K562 (cell line): ENCODE data around the gene SETMAR. TPM values are rescaled to one million over a fixed set of nuclear protein-coding genes. Genes with fewer than 3 reads are reported as not detected.
A peak's percentile ranks its signal among the peaks of the same experiment; 100 is the strongest.

Source experiments
- ATAC-seq: fragments of 200-7000 bp; cut with Tn5 transposase; 3 replicates; pipeline ENCODE4 v1.9.1; 2020; ENCODE audit warnings: moderate library complexity
- BruUV-seq: library from RNA; stranded (reverse); fragments of 400-500 nt; replicated peaks from 2 replicates; lab custom pipeline; 2021; lab: Mats Ljungman, UMichigan
- CTCF ChIA-PET: fragments of 300-600 bp; formaldehyde crosslinking; extraction: SDS; loops from one replicate; lab custom pipeline; 2021; ENCODE audit warnings: low intra/inter-chr PET ratio; lab: Yijun Ruan, JAX
- POLR2A ChIA-PET: fragments of 300-600, 350-650 bp; sonication (Branson Sonifier 250); formaldehyde crosslinking; extraction: SDS; loops from one replicate; lab custom pipeline; 2021; ENCODE audit warnings: antibody characterized with exemption, inconsistent platforms; lab: Yijun Ruan, JAX
- DNase-seq, 4 experiments: peaks; one replicate each; pipeline versions ENCODE4 v3.0.0 to v3.0.0-alpha.2; 2011 to 2018; ENCODE audit warnings: low spot score in 3 of 4, mixed read lengths in 3 of 4; ENCODE audit errors: extremely low read depth in 1 of 4
- FAIRE-seq: peaks from 2 replicates; lab custom pipeline; 2011; peaks lifted over from hg19 to GRCh38; lab: Jason Lieb, UNC
- H2AFZ ChIP-seq: 2 replicates; pipeline ENCODE4 v1.6.0; 2011; ENCODE audit warnings: low read depth, low read length, control low read depth, inconsistent platforms
- H3K27ac ChIP-seq: fragments of 200-600 bp; 3 replicates; pipeline ENCODE4 v1.8.0; 2011; ENCODE audit warnings: low read depth, mild to moderate bottlenecking, control low read depth, inconsistent platforms, low read length, moderate library complexity, mixed read lengths; ENCODE audit errors: extremely low read depth
- H3K27me3 ChIP-seq, 2 experiments: fragments of 300-600 bp in 1 of 2; 2 replicates in 1 of 2; 3 replicates in 1 of 2; pipeline versions ENCODE4 v1.6.0 to v1.8.0; 2011; ENCODE audit warnings: inconsistent platforms in 2 of 2, low read length in 2 of 2, mild to moderate bottlenecking in 1 of 2, mixed read lengths in 1 of 2, moderate library complexity in 1 of 2; ENCODE audit not compliant: control insufficient read depth in 2 of 2, insufficient read depth in 2 of 2
- H3K36me3 ChIP-seq: fragments of 300-600 bp; 3 replicates; pipeline ENCODE4 v1.8.0; 2011; ENCODE audit warnings: mild to moderate bottlenecking, low read length, inconsistent platforms; ENCODE audit not compliant: control insufficient read depth, insufficient read depth
- H3K4me1 ChIP-seq, 2 experiments: fragments of 200-600 bp in 1 of 2; replicated peaks in 1 of 2; 2 replicates in 1 of 2; 3 replicates in 1 of 2; pipeline versions ENCODE4 v1.5.1 to v1.8.0; 2011; ENCODE audit warnings: inconsistent platforms in 2 of 2, low read length in 2 of 2, mild to moderate bottlenecking in 1 of 2, mixed read lengths in 1 of 2, moderate library complexity in 1 of 2; ENCODE audit not compliant: control insufficient read depth in 2 of 2, insufficient read depth in 2 of 2
- H3K4me2 ChIP-seq: 2 replicates; pipeline ENCODE4 v1.6.1; 2011; ENCODE audit warnings: low read length, control low read depth, inconsistent platforms, mixed read lengths; ENCODE audit not compliant: insufficient read depth
- H3K4me3 ChIP-seq: fragments of 200-600 bp; sonication (generic), shearing (Covaris generic); 2 replicates; pipeline ENCODE4 v1.5.1; 2016; ENCODE audit warnings: control low read depth, inconsistent platforms
- H3K79me2 ChIP-seq: fragments of 200-600 bp; 3 replicates; pipeline ENCODE4 v1.8.0; 2011; ENCODE audit warnings: low read length, inconsistent platforms; ENCODE audit not compliant: control insufficient read depth, insufficient read depth
- H3K9ac ChIP-seq, 2 experiments: 2 replicates each; pipeline versions ENCODE4 v1.6.0 to v1.6.1; 2011; ENCODE audit warnings: low read depth in 2 of 2, low read length in 2 of 2, control low read depth in 1 of 2, inconsistent platforms in 1 of 2, mild to moderate bottlenecking in 1 of 2, mixed read lengths in 1 of 2; ENCODE audit not compliant: insufficient read depth in 1 of 2
- H3K9me1 ChIP-seq: one replicate; pipeline ENCODE4 v1.6.0; 2011; ENCODE audit warnings: inconsistent platforms, mild to moderate bottlenecking, low read length, moderate library complexity; ENCODE audit not compliant: control insufficient read depth, insufficient read depth
- H3K9me3 ChIP-seq: replicated peaks from 2 replicates; pipeline ENCODE4 v1.5.1; 2011; ENCODE audit warnings: low read depth, low read length, inconsistent platforms; ENCODE audit not compliant: control insufficient read depth, insufficient read depth
- H4K20me1 ChIP-seq: replicated peaks from 2 replicates; pipeline ENCODE4 v1.6.1; 2011; ENCODE audit warnings: low read length, inconsistent platforms, mixed read lengths; ENCODE audit not compliant: control insufficient read depth, insufficient read depth
- ESRRB ChIP-seq: fragments of 250-450 bp; sonication (Bioruptor Pico); IDR thresholded peaks from 2 replicates; pipeline ENCODE4 v1.5.0; 2020; ENCODE audit warnings: mild to moderate bottlenecking, moderate library complexity, borderline replicate concordance
- HLTF ChIP-seq: fragments of 450-650 bp; IDR thresholded peaks from 2 replicates; pipeline ENCODE4 v1.6.1; 2016
- MAFF ChIP-seq: IDR thresholded peaks from 2 replicates; pipeline ENCODE4 v1.6.1; 2012; ENCODE audit warnings: low read length, improper control_type of control experiment
- MTF1 ChIP-seq: fragments of 250-450 bp; sonication (Bioruptor Pico); IDR thresholded peaks from 2 replicates; pipeline ENCODE4 v1.9.0; 2021; ENCODE audit warnings: moderate library complexity, mild to moderate bottlenecking, inconsistent platforms, borderline replicate concordance
- NFIX ChIP-seq: fragments of 250-450 bp; sonication (Bioruptor Pico); IDR thresholded peaks from 2 replicates; pipeline ENCODE4 v1.4.0; 2020; ENCODE audit warnings: low read depth, mild to moderate bottlenecking, moderate library complexity
- PHTF2 ChIP-seq: fragments of 250-450 bp; sonication (Bioruptor Pico); IDR thresholded peaks from 2 replicates; pipeline ENCODE4 v1.5.0; 2021; ENCODE audit warnings: mild to moderate bottlenecking
- SRSF7 ChIP-seq: fragments of 200-400 bp; formaldehyde crosslinking; optimal IDR thresholded peaks from 2 replicates; pipeline ENCODE3; 2017; ENCODE audit warnings: mild to moderate bottlenecking, low read depth, low read length
- SUPT5H ChIP-seq: fragments of 450-650 bp; IDR thresholded peaks from 2 replicates; pipeline ENCODE4 v1.6.1; 2016
- TAF7 ChIP-seq: fragments of 450-650 bp; IDR thresholded peaks from 2 replicates; pipeline ENCODE4 v1.6.1; 2016; ENCODE audit warnings: missing genetic modification characterization, missing compliant biosample characterization
- ZNF184 ChIP-seq: sonication (generic); formaldehyde crosslinking; IDR thresholded peaks from 2 replicates; pipeline ENCODE4 v1.5.0; 2020; ENCODE audit warnings: missing genetic modification reagents
- ZNF24 ChIP-seq: fragments of 450-650 bp; IDR thresholded peaks from 2 replicates; pipeline ENCODE4 v1.6.1; 2016
- ZNF274 ChIP-seq: IDR thresholded peaks from 2 replicates; pipeline ENCODE4 v1.6.1; 2011; ENCODE audit warnings: low read depth, mild to moderate bottlenecking, low read length, moderate library complexity, borderline replicate concordance
- ZNF277 ChIP-seq: fragments of 250-450 bp; sonication (Bioruptor Pico); IDR thresholded peaks from 2 replicates; pipeline ENCODE4 v1.8.0; 2022; ENCODE audit warnings: inconsistent platforms, mild to moderate bottlenecking, moderate library complexity, borderline replicate concordance
- ZNF408 ChIP-seq: fragments of 250-450 bp; sonication (Bioruptor Pico); IDR thresholded peaks from 2 replicates; pipeline ENCODE4 v1.4.0; 2020; ENCODE audit warnings: low read depth, mild to moderate bottlenecking, moderate library complexity
- ZNF449 ChIP-seq: fragments of 250-450 bp; sonication (Bioruptor Pico); IDR thresholded peaks from 2 replicates; pipeline ENCODE4 v1.8.0; 2022; ENCODE audit warnings: moderate library complexity, mild to moderate bottlenecking, inconsistent platforms
- ZNF707 ChIP-seq: fragments of 250-450 bp; sonication (Bioruptor Pico); conservative IDR thresholded peaks from 2 replicates; pipeline ENCODE4 v1.8.0; 2022; ENCODE audit warnings: inconsistent platforms, mild to moderate bottlenecking, moderate library complexity
- ZNF778 ChIP-seq: fragments of 450-650 bp; formaldehyde crosslinking; IDR thresholded peaks from 2 replicates; pipeline ENCODE4 v1.4.0; 2020; ENCODE audit warnings: mild to moderate bottlenecking, moderate library complexity
- ZNF79 ChIP-seq: fragments of 250-450 bp; sonication (Bioruptor Pico); IDR thresholded peaks from 2 replicates; pipeline ENCODE4 v1.4.0; 2020; ENCODE audit warnings: low read depth, mild to moderate bottlenecking, moderate library complexity
- WGBS: fragments of 100-300 bp; shearing (Covaris generic); methylation state at CpG from one replicate; pipeline ENCODE4 v1.1.6; 2016; ENCODE audit warnings: low coverage, mixed read lengths; ENCODE audit not compliant: insufficient coverage; ENCODE audit errors: missing lambda C conversion rate; 5-methylcytosine and 5-hydroxymethylcytosine counted together
- in situ Hi-C: fragments of 300-500 bp; cut with MboI; formaldehyde crosslinking; loops from 4 replicates; pipeline ENCODE4 v1.15.0; 2018; ENCODE audit warnings: inconsistent platforms, mixed read lengths
- intact Hi-C: fragments of 100-400 bp; cut with micrococcal nuclease; formaldehyde crosslinking; loops from 2 replicates; pipeline ENCODE4 v1.14.2; 2022
- polyA plus RNA-seq, 8 experiments: library from polyadenylated mRNA; depleted of rRNA in 4 of 8; stranded (reverse) in 5 of 8; unstranded in 3 of 8; fragments of >200 nt; fragmentation: Nextera tagmentation in 2 of 8; fragmentation: Illumina TruSeq in 1 of 8; extraction: Ambion mirVana in 2 of 8; extraction: Trizol in 1 of 8; gene quantifications; 2 replicates each; pipeline versions ENCODE4 v1.2.1 to v1.2.3, GENCODE V29; 2011 to 2014; ENCODE audit warnings: inconsistent platforms in 1 of 8, missing spikeins in 1 of 8
- total RNA-seq, 7 experiments: library from RNA; depleted of rRNA in 6 of 7; stranded (reverse); fragments of >200 nt in 6 of 7; fragmentation: Illumina TruSeq in 2 of 7; extraction: Trizol in 2 of 7; gene quantifications; 2 replicates each; pipeline versions ENCODE4 v1.2.1 to v1.2.3, GENCODE V29; 2011 to 2021; ENCODE audit warnings: low replicate concordance in 1 of 7
- TF ChIP-seq, protein P1 (sequence below): fragments of 250-450 bp; sonication (Bioruptor Pico); IDR thresholded peaks from 2 replicates; pipeline ENCODE4 v1.5.0; 2022; ENCODE audit warnings: mild to moderate bottlenecking

Gene SETMAR
- total and polyA plus RNA-seq, 9 of the 15 experiments (the other 6 are each of a cell fraction or from before 2014, with no cell fraction given): 5.5 to 25.1 (median 18.2) TPM

GRCh38 chr3:4306091-4306490 is 2.9 kb downstream of the SETMAR start:
- no TSS peak for BruUV-seq

More at GRCh38 chr3:4306091-4306490, 2.9 kb downstream of the SETMAR start:
- no peak for TF ChIP-seq TAF7 (tag)
- 0 out of 2 replicates have a peak, but pooled peaks have one; percentile 34 for TF ChIP-seq PHTF2 (CRISPR knock-in tag)
- TF ChIP-seq, protein P1, sequence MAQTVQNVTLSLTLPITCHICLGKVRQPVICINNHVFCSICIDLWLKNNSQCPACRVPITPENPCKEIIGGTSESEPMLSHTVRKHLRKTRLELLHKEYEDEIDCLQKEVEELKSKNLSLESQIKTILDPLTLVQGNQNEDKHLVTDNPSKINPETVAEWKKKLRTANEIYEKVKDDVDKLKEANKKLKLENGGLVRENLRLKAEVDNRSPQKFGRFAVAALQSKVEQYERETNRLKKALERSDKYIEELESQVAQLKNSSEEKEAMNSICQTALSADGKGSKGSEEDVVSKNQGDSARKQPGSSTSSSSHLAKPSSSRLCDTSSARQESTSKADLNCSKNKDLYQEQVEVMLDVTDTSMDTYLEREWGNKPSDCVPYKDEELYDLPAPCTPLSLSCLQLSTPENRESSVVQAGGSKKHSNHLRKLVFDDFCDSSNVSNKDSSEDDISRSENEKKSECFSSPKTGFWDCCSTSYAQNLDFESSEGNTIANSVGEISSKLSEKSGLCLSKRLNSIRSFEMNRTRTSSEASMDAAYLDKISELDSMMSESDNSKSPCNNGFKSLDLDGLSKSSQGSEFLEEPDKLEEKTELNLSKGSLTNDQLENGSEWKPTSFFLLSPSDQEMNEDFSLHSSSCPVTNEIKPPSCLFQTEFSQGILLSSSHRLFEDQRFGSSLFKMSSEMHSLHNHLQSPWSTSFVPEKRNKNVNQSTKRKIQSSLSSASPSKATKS (CRISPR knock-in tag): 0 out of 2 replicates have a peak, but pooled peaks have one; percentile 70
- no peak for TF ChIP-seq SRSF7
- TF ChIP-seq ZNF24: no peak
- peak; percentile 47; the same call in 1 of the 2 replicates for TF ChIP-seq MTF1 (CRISPR knock-in tag)
- no peak for TF ChIP-seq ESRRB (CRISPR knock-in tag)
- 0 out of 2 replicates have a peak, but pooled peaks have one; percentile 66 for TF ChIP-seq ZNF408 (CRISPR knock-in tag)
- no peak for TF ChIP-seq ZNF274
- TF ChIP-seq NFIX (CRISPR knock-in tag): peak; percentile 56; the same call in 1 of the 2 replicates
- no peak for TF ChIP-seq MAFF
- no peak for TF ChIP-seq ZNF184
- TF ChIP-seq ZNF707 (CRISPR knock-in tag): 0 out of 2 replicates have a peak, but pooled peaks have one; percentile 43
- TF ChIP-seq ZNF277 (CRISPR knock-in tag): peak; percentile 88
- TF ChIP-seq ZNF778 (CRISPR knock-in tag): no peak
- TF ChIP-seq HLTF: no peak
- peak; percentile 58; the same call in 1 of the 2 replicates for TF ChIP-seq ZNF449 (CRISPR knock-in tag)
- no peak for TF ChIP-seq SUPT5H
- 0 out of 2 replicates have a peak, but pooled peaks have one; percentile 18 for TF ChIP-seq ZNF79 (CRISPR knock-in tag)
- Histone ChIP-seq H3K9me3 (no peaks in the 10 kb centered on the region), H3K27me3 (no peaks in the 10 kb centered on the region), H3K27ac (no peak overlapping the region), H3K4me2 (no peak overlapping the region), H4K20me1 (no peaks in the 10 kb centered on the region), H2AFZ (no peak overlapping the region), H3K79me2 (peaks cover 18% of the 10 kb centered on the region), H3K36me3 (peaks cover 15% of the 10 kb centered on the region; the same call in 1 of the 3 replicates), H3K4me1 (peaks cover 13 to 17% of the 10 kb centered on the region in 2 experiments), H3K9ac (no peak overlapping the region), H3K4me3 (no peak overlapping the region), H3K9me1 (no peaks in the 10 kb centered on the region)
- ChIA-PET POLR2A (interaction anchor here (0.6 to 1.1 kb wide), 4 partner anchors 9 to 209 kb away, joined by 3 read pairs; no protein-coding TSS in a partner anchor), CTCF (interaction anchor here (0.6 kb wide), 1 partner anchor 10 kb away, joined by 4 read pairs; no protein-coding TSS in a partner anchor)
- DNase-seq: no peak
- intact Hi-C loops: loop anchor here (2.0 kb wide), 1 partner anchor 17 kb away; no protein-coding TSS in a partner anchor
- 94% methylated on average over 8 of the region's 8 CpGs for WGBS
- ATAC-seq: no peak
- in situ Hi-C loops: no loop called here
- no peak for FAIRE-seq
